ENCODE results near the gene TMEM158. TPM values are rescaled to one million over a fixed set of nuclear protein-coding genes. Genes with fewer than 3 reads are reported as not detected.

TMEM158 gene
- total RNA-seq, 1 experiment from 2014 or later = 25.8 TPM

DNA sequence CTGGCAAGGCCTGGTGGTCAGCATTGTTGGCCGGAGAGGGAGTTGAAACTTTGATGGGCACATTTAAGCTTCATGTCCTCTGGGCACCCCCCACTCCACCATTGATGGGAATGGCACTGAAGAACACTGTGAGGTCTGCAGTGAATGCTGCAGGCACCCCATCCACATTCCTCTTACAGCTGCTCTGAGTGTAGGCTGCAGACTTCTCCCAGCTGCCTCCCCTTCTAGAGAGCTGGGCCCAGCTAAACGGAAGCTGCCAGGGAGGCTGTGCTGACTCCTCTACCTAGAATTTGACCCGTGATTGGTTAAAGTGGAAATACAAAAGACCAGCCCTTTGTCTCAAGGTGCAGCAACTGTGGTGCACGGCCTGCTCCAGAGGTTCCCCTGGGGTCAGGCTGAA is 10.6 kb downstream of the TMEM158 start:
- BruUV-seq (replicated peaks) = no TSS peak
- intact Hi-C loops (cut with micrococcal nuclease) = no loop called here
- TF ChIP-seq REST (IDR thresholded peaks at IDR 0.05; ENCODE audit: low read depth) (no peak), RAD21 (IDR thresholded peaks at IDR 0.05; ENCODE audit: low read depth) (no peak), POLR2A (IDR thresholded peaks at IDR 0.05; ENCODE audit: borderline replicate concordance, extremely low read depth, insufficient read depth, insufficient read length) (no peak), JUND (IDR thresholded peaks at IDR 0.05) (no peak), YY1 (IDR thresholded peaks at IDR 0.05; ENCODE audit: extremely low read depth, insufficient replicate concordance, low read depth, low read length) (no peak), ELF1 (IDR thresholded peaks at IDR 0.05; ENCODE audit: borderline replicate concordance, low read depth) (no peak), SP1 (IDR thresholded peaks at IDR 0.05; ENCODE audit: low read depth) (no peak), SIN3A (IDR thresholded peaks at IDR 0.05; ENCODE audit: low read depth) (no peak), EZH2phosphoT487 (IDR thresholded peaks at IDR 0.05; ENCODE audit: borderline replicate concordance) (no peak), ZNF274 (IDR thresholded peaks at IDR 0.05; ENCODE audit: low read depth, low read length) (no peak), CBX3 (IDR thresholded peaks at IDR 0.05; ENCODE audit: low read depth) (no peak)
- TF ChIP-seq, protein P1, sequence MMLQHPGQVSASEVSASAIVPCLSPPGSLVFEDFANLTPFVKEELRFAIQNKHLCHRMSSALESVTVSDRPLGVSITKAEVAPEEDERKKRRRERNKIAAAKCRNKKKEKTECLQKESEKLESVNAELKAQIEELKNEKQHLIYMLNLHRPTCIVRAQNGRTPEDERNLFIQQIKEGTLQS (IDR thresholded peaks at IDR 0.05) = no peak
- TF ChIP-seq, protein P2, sequence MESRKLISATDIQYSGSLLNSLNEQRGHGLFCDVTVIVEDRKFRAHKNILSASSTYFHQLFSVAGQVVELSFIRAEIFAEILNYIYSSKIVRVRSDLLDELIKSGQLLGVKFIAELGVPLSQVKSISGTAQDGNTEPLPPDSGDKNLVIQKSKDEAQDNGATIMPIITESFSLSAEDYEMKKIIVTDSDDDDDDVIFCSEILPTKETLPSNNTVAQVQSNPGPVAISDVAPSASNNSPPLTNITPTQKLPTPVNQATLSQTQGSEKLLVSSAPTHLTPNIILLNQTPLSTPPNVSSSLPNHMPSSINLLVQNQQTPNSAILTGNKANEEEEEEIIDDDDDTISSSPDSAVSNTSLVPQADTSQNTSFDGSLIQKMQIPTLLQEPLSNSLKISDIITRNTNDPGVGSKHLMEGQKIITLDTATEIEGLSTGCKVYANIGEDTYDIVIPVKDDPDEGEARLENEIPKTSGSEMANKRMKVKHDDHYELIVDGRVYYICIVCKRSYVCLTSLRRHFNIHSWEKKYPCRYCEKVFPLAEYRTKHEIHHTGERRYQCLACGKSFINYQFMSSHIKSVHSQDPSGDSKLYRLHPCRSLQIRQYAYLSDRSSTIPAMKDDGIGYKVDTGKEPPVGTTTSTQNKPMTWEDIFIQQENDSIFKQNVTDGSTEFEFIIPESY (IDR thresholded peaks at IDR 0.05; ENCODE audit: extremely low read depth, insufficient replicate concordance, low read length) = no peak
- H3K9me3 ChIP-seq (ENCODE audit: control insufficient read depth in 1 of 2, insufficient read depth in 1 of 2, low read depth in 1 of 2, low read length in 2 of 2) = no peaks in the 10 kb centered on the region
- no peaks in the 10 kb centered on the region for H3K9me2 ChIP-seq (ENCODE audit: insufficient read depth)
- no peaks in the 10 kb centered on the region for H3K36me3 ChIP-seq (ENCODE audit: control insufficient read depth in 1 of 2, insufficient read depth in 2 of 2, low read length in 2 of 2)
- H3K4me1 ChIP-seq (ENCODE audit: control insufficient read depth in 1 of 2, insufficient read depth in 2 of 2, low read length in 2 of 2) = peaks cover 17 to 25% of the 10 kb centered on the region in 2 experiments
- H4K20me1 ChIP-seq (ENCODE audit: insufficient read depth) = no peaks in the 10 kb centered on the region
- ChIA-PET POLR2A (interaction anchor here (0.5 kb wide), 1 partner anchor 441 kb away, joined by 3 read pairs; no protein-coding TSS in a partner anchor), RAD21 (ENCODE audit: low non-redundant PET in 1 of 2, low total read pairs in 2 of 2, uncharacterized antibody in 2 of 2, unreplicated experiment in 2 of 2) (no interaction called here), CTCF (interaction anchor here (1.4 kb wide), 1 partner anchor 9 kb away, joined by 3 read pairs; no protein-coding TSS in a partner anchor)
- DNase-seq (ENCODE audit: low read depth, low spot score) = no peak
- no peaks in the 10 kb centered on the region for H3K27me3 ChIP-seq (ENCODE audit: insufficient read depth, low read length)
- no peak overlapping the region for H3K4me2 ChIP-seq (ENCODE audit: low read length)
- H3K9ac ChIP-seq (ENCODE audit: low read length) = no peak overlapping the region
- H3K4me3 ChIP-seq (replicated peaks in 1 of 2; ENCODE audit: low read depth in 1 of 2, low read length in 2 of 2) = no peak overlapping the region
- no peak for ATAC-seq
- no peaks in the 10 kb centered on the region for H3K79me2 ChIP-seq (ENCODE audit: insufficient read depth, low read length)
- H3K27ac ChIP-seq (ENCODE audit: low read depth, low read length) = no peak overlapping the region
- no peak overlapping the region for H2AFZ ChIP-seq (ENCODE audit: low read depth, low read length, poor library complexity, severe bottlenecking)

All from HCT116 (cell line).